GM18507 (cell line): Measurements from ENCODE around the gene SQOR.
"Not testable (repeated sequence)": the region's sequence is repeated elsewhere in the genome, so short reads cannot be mapped to it uniquely, and the experiment has no call there.

Experiments
- DNase-seq: peaks from one replicate; pipeline ENCODE4 v3.0.0; 2011; ENCODE audit warnings: low read depth; ENCODE audit not compliant: insufficient read length; ENCODE audit errors: extremely low spot score
- FAIRE-seq: peaks from 2 replicates; lab custom pipeline; 2011; peaks lifted over from hg19 to GRCh38; lab: Jason Lieb, UNC

SQOR gene

GRCh38 chr15:45630917-45631691 lies 3.7 kb upstream of the SQOR start:
- FAIRE-seq (no peak), DNase-seq (no peak)

GRCh38 chr15:45631776-45632175 lies 3.1 kb upstream of the SQOR start:
- DNase-seq (no peak), FAIRE-seq (no peak)

- DNase-seq (no peak), FAIRE-seq (no peak)
Observed at GRCh38 chr15:45635191-45635638, 386 bp downstream of the SQOR start.

- DNase-seq = no peak
- FAIRE-seq = no peak
Observed at GRCh38 chr15:45635763-45636292, 999 bp downstream of the SQOR start.

GRCh38 chr15:45637141-45637540 lies 2.3 kb downstream of the SQOR start:
- FAIRE-seq = no peak
- no peak for DNase-seq

GRCh38 chr15:45637552-45638033 lies 2.8 kb downstream of the SQOR start:
- DNase-seq (peak; percentile 67), FAIRE-seq (peak; percentile 93)

- no peak for DNase-seq
- FAIRE-seq = no peak
Observed at GRCh38 chr15:45640616-45641015, 5.8 kb downstream of the SQOR start.

GRCh38 chr15:45641374-45641781 lies 6.5 kb downstream of the SQOR start:
- DNase-seq (no peak), FAIRE-seq (no peak)

- DNase-seq = no peak
Observed at GRCh38 chr15:45641999-45642932, 7.4 kb downstream of the SQOR start.

GRCh38 chr15:45644437-45644836 lies 9.6 kb downstream of the SQOR start:
- FAIRE-seq (no peak), DNase-seq (no peak)

More at GRCh38 chr15:45641999-45642932, 7.4 kb downstream of the SQOR start:
- FAIRE-seq = no peak

- FAIRE-seq = no peak
- no peak for DNase-seq
Observed at GRCh38 chr15:45645026-45645980, 10.5 kb downstream of the SQOR start.

GRCh38 chr15:45646220-45646619 lies 11.4 kb downstream of the SQOR start:
- DNase-seq (no peak), FAIRE-seq (no peak)

GRCh38 chr15:45647828-45648227 lies 13.0 kb downstream of the SQOR start:
- DNase-seq = no peak
- FAIRE-seq = no peak

- peak; percentile 53 for FAIRE-seq
- no peak for DNase-seq
Observed at GRCh38 chr15:45648521-45649200, 13.8 kb downstream of the SQOR start.

GRCh38 chr15:45650007-45650406 lies 15.2 kb downstream of the SQOR start:
- DNase-seq, FAIRE-seq: not testable (repeated sequence)

- DNase-seq = no peak
- FAIRE-seq = no peak
Observed at GRCh38 chr15:45650889-45651525, 16.2 kb downstream of the SQOR start.

- no peak for DNase-seq
- FAIRE-seq = no peak
Observed at GRCh38 chr15:45653702-45654424, 19.0 kb downstream of the SQOR start.
